SIG-M5 treated with dmso at 0.1 percent for 504 hours (cell line): ENCODE measurements around the gene MYOT.

Source experiments
- DNase-seq: peaks from one replicate; lab custom pipeline; 2025; ENCODE audit not compliant: unreplicated experiment; lab: John Stamatoyannopoulos, UW

MYOT gene

GRCh38 chr5:137899493-137899892 lies 31.8 kb downstream of the MYOT start:
- no peak for DNase-seq

- no peak for DNase-seq
Measured at GRCh38 chr5:137901011-137901817, 33.6 kb downstream of the MYOT start.

GRCh38 chr5:137902408-137903133 lies 34.9 kb downstream of the MYOT start:
- DNase-seq: no peak

GRCh38 chr5:137914758-137915157 lies 47.1 kb downstream of the MYOT start:
- DNase-seq: no peak

- no peak for DNase-seq
Measured at GRCh38 chr5:137916923-137917322, 49.3 kb downstream of the MYOT start.

- no peak for DNase-seq
Measured at GRCh38 chr5:137921931-137922330, 54.3 kb downstream of the MYOT start.

- no peak for DNase-seq
Measured at GRCh38 chr5:137923856-137924255, 56.2 kb downstream of the MYOT start.

- no peak for DNase-seq
Measured at GRCh38 chr5:137932800-137933199, 65.1 kb downstream of the MYOT start.

- no peak for DNase-seq
Measured at GRCh38 chr5:137933491-137933911, 65.8 kb downstream of the MYOT start.

- no peak for DNase-seq
Measured at GRCh38 chr5:137935190-137935589, 67.5 kb downstream of the MYOT start.

- no peak for DNase-seq
Measured at GRCh38 chr5:137935694-137936093, 68.0 kb downstream of the MYOT start.
